ENCODE measurements around the gene FAM219B. TPM values are rescaled to one million over a fixed set of nuclear protein-coding genes. Genes with fewer than 3 reads are reported as not detected.

The FAM219B gene
- total and polyA plus RNA-seq, 2 experiments from 2014 or later: 28.8 to 61.4 TPM

DNA sequence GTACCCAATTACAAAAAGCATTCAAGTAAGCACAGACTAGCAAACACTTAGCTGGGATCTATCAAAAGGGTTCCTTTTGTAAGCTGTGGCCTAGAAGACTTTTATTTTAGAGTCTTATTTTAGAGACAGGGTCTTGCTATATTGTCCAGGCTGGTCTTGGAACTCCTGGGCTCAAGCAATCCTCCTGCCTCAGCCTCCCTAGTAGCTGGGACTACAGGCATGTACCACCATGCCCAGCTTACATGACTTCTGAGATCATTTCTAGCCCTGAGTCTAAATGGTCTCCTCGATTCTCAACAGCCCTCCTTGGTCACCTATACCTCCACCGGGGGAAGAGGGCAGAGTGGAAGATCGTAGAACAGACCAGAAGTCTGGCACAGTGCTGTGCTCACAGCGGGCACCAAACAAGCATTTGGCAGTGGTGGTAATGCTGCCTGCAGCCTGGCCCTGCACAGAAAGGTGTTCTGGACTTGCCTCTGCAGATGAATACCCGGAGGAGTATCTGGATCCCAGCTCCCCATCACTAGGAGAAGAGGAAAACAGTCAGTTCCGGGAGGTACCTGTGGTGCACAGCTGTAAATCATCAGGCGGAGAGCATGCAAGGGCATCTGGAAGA is 2.4 kb downstream of the FAM219B start:
- Histone ChIP-seq H3K27me3 (ENCODE audit: insufficient read depth) (no peaks in the 10 kb centered on the region), H3K4me3 (no peak overlapping the region), H3K4me2 (no peak overlapping the region), H4K20me1 (replicated peaks; ENCODE audit: insufficient read depth) (peaks cover 7% of the 10 kb centered on the region; the same call in 1 of the 2 replicates), H3K36me3 (ENCODE audit: insufficient read depth) (peaks cover 24% of the 10 kb centered on the region), H2AFZ (no peak overlapping the region), H3K79me2 (replicated peaks; ENCODE audit: insufficient read depth) (peaks cover 13% of the 10 kb centered on the region), H3F3A (replicated peaks; ENCODE audit: low read depth) (peaks cover 9% of the 10 kb centered on the region; the same call in 1 of the 2 replicates), H3K9me2 (ENCODE audit: insufficient read depth) (no peaks in the 10 kb centered on the region), H3K4me1 (ENCODE audit: insufficient read depth) (peaks cover 6% of the 10 kb centered on the region), H3K27ac (ENCODE audit: low read depth) (no peak overlapping the region)
- H3K27me3 Mint-ChIP-seq (ENCODE audit: insufficient read depth, low read depth, poor library complexity): peaks cover 7% of the 10 kb centered on the region
- peaks cover 77% of the 10 kb centered on the region for H3K36me3 Mint-ChIP-seq (ENCODE audit: low read depth)
- peaks cover 6% of the 10 kb centered on the region; the same call in 2 of the 3 replicates for H3K9me3 Mint-ChIP-seq
- no peak for DNase-seq (ENCODE audit: low spot score)
- TF ChIP-seq, protein P1, sequence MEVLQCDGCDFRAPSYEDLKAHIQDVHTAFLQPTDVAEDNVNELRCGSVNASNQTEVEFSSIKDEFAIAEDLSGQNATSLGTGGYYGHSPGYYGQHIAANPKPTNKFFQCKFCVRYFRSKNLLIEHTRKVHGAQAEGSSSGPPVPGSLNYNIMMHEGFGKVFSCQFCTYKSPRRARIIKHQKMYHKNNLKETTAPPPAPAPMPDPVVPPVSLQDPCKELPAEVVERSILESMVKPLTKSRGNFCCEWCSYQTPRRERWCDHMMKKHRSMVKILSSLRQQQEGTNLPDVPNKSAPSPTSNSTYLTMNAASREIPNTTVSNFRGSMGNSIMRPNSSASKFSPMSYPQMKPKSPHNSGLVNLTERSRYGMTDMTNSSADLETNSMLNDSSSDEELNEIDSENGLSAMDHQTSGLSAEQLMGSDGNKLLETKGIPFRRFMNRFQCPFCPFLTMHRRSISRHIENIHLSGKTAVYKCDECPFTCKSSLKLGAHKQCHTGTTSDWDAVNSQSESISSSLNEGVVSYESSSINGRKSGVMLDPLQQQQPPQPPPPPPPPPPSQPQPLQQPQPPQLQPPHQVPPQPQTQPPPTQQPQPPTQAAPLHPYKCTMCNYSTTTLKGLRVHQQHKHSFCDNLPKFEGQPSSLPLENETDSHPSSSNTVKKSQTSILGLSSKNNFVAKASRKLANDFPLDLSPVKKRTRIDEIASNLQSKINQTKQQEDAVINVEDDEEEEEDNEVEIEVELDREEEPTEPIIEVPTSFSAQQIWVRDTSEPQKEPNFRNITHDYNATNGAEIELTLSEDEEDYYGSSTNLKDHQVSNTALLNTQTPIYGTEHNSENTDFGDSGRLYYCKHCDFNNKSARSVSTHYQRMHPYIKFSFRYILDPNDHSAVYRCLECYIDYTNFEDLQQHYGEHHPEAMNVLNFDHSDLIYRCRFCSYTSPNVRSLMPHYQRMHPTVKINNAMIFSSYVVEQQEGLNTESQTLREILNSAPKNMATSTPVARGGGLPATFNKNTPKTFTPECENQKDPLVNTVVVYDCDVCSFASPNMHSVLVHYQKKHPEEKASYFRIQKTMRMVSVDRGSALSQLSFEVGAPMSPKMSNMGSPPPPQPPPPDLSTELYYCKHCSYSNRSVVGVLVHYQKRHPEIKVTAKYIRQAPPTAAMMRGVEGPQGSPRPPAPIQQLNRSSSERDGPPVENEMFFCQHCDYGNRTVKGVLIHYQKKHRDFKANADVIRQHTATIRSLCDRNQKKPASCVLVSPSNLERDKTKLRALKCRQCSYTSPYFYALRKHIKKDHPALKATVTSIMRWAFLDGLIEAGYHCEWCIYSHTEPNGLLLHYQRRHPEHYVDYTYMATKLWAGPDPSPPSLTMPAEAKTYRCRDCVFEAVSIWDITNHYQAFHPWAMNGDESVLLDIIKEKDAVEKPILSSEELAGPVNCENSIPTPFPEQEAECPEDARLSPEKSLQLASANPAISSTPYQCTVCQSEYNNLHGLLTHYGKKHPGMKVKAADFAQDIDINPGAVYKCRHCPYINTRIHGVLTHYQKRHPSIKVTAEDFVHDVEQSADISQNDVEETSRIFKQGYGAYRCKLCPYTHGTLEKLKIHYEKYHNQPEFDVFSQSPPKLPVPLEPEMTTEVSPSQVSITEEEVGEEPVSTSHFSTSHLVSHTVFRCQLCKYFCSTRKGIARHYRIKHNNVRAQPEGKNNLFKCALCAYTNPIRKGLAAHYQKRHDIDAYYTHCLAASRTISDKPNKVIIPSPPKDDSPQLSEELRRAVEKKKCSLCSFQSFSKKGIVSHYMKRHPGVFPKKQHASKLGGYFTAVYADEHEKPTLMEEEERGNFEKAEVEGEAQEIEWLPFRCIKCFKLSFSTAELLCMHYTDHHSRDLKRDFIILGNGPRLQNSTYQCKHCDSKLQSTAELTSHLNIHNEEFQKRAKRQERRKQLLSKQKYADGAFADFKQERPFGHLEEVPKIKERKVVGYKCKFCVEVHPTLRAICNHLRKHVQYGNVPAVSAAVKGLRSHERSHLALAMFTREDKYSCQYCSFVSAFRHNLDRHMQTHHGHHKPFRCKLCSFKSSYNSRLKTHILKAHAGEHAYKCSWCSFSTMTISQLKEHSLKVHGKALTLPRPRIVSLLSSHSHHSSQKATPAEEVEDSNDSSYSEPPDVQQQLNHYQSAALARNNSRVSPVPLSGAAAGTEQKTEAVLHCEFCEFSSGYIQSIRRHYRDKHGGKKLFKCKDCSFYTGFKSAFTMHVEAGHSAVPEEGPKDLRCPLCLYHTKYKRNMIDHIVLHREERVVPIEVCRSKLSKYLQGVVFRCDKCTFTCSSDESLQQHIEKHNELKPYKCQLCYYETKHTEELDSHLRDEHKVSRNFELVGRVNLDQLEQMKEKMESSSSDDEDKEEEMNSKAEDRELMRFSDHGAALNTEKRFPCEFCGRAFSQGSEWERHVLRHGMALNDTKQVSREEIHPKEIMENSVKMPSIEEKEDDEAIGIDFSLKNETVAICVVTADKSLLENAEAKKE (CRISPR knock-in tag; IDR thresholded peaks at IDR 0.05): no peak
- TF ChIP-seq EZH2phosphoT487 (IDR thresholded peaks at IDR 0.05; ENCODE audit: unreplicated experiment): no peak
- TF ChIP-seq STAT1 (IDR thresholded peaks at IDR 0.05; ENCODE audit: unreplicated experiment): no peak
- no peak for TF ChIP-seq ZNF114 (CRISPR knock-in tag; IDR thresholded peaks at IDR 0.05)
- no peak for TF ChIP-seq JUNB (IDR thresholded peaks at IDR 0.05; ENCODE audit: unreplicated experiment)
- TF ChIP-seq POLR2AphosphoS5 (IDR thresholded peaks at IDR 0.05; ENCODE audit: low read depth): no peak
- TF ChIP-seq, protein P2, sequence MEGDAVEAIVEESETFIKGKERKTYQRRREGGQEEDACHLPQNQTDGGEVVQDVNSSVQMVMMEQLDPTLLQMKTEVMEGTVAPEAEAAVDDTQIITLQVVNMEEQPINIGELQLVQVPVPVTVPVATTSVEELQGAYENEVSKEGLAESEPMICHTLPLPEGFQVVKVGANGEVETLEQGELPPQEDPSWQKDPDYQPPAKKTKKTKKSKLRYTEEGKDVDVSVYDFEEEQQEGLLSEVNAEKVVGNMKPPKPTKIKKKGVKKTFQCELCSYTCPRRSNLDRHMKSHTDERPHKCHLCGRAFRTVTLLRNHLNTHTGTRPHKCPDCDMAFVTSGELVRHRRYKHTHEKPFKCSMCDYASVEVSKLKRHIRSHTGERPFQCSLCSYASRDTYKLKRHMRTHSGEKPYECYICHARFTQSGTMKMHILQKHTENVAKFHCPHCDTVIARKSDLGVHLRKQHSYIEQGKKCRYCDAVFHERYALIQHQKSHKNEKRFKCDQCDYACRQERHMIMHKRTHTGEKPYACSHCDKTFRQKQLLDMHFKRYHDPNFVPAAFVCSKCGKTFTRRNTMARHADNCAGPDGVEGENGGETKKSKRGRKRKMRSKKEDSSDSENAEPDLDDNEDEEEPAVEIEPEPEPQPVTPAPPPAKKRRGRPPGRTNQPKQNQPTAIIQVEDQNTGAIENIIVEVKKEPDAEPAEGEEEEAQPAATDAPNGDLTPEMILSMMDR (conservative IDR thresholded peaks at IDR 0.05; ENCODE audit: low read depth in 2 of 2): no peak
- no peak for TF ChIP-seq CREB1 (CRISPR knock-in tag; IDR thresholded peaks at IDR 0.05; ENCODE audit: low read depth)
- TF ChIP-seq, protein P3, sequence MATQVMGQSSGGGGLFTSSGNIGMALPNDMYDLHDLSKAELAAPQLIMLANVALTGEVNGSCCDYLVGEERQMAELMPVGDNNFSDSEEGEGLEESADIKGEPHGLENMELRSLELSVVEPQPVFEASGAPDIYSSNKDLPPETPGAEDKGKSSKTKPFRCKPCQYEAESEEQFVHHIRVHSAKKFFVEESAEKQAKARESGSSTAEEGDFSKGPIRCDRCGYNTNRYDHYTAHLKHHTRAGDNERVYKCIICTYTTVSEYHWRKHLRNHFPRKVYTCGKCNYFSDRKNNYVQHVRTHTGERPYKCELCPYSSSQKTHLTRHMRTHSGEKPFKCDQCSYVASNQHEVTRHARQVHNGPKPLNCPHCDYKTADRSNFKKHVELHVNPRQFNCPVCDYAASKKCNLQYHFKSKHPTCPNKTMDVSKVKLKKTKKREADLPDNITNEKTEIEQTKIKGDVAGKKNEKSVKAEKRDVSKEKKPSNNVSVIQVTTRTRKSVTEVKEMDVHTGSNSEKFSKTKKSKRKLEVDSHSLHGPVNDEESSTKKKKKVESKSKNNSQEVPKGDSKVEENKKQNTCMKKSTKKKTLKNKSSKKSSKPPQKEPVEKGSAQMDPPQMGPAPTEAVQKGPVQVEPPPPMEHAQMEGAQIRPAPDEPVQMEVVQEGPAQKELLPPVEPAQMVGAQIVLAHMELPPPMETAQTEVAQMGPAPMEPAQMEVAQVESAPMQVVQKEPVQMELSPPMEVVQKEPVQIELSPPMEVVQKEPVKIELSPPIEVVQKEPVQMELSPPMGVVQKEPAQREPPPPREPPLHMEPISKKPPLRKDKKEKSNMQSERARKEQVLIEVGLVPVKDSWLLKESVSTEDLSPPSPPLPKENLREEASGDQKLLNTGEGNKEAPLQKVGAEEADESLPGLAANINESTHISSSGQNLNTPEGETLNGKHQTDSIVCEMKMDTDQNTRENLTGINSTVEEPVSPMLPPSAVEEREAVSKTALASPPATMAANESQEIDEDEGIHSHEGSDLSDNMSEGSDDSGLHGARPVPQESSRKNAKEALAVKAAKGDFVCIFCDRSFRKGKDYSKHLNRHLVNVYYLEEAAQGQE (IDR thresholded peaks at IDR 0.05; ENCODE audit: unreplicated experiment): no peak
- TF ChIP-seq EZH2 (IDR thresholded peaks at IDR 0.05; ENCODE audit: low read depth, unreplicated experiment): no peak
- TF ChIP-seq NANOG (IDR thresholded peaks at IDR 0.05; ENCODE audit: borderline replicate concordance): no peak
- TF ChIP-seq ZNF331 (CRISPR knock-in tag; IDR thresholded peaks at IDR 0.05; ENCODE audit: low read depth): no peak
- TF ChIP-seq, protein P4, sequence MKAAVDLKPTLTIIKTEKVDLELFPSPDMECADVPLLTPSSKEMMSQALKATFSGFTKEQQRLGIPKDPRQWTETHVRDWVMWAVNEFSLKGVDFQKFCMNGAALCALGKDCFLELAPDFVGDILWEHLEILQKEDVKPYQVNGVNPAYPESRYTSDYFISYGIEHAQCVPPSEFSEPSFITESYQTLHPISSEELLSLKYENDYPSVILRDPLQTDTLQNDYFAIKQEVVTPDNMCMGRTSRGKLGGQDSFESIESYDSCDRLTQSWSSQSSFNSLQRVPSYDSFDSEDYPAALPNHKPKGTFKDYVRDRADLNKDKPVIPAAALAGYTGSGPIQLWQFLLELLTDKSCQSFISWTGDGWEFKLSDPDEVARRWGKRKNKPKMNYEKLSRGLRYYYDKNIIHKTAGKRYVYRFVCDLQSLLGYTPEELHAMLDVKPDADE (IDR thresholded peaks at IDR 0.05): no peak
- H3K4me1 Mint-ChIP-seq: peaks cover 16% of the 10 kb centered on the region
- peak overlapping the region; percentile 97; the same call in 2 of the 3 replicates for H3K4me3 Mint-ChIP-seq
- no peak overlapping the region for H3K27ac Mint-ChIP-seq
- ATAC-seq: no peak
